OCI-M1 (cell line): ENCODE data around the gene NMT1.
A peak's percentile ranks its signal among the peaks of the same experiment; 100 is the strongest.

Experiments used
- DNase-seq: peaks from one replicate; lab custom pipeline; 2025; lab: John Stamatoyannopoulos, UW

NMT1 gene

GRCh38 chr17:45060797-45061605 lies at the start of gene NMT1:
NMT1 (plus strand) TSS chr17:45061317; CDS start chr17:45061330, 13 bp downstream.
- peak; percentile 99 for DNase-seq

- DNase-seq, result no peak
Observed at GRCh38 chr17:45011767-45012166, 49.4 kb upstream of the NMT1 start.

GRCh38 chr17:45013021-45013997 lies 47.8 kb upstream of the NMT1 start:
- no peak for DNase-seq

GRCh38 chr17:45016237-45016636 lies 44.9 kb upstream of the NMT1 start:
- DNase-seq, result no peak

GRCh38 chr17:45016823-45017222 lies 44.3 kb upstream of the NMT1 start:
- peak; percentile 44 for DNase-seq

- DNase-seq, result no peak
Observed at GRCh38 chr17:45018514-45018847, 42.6 kb upstream of the NMT1 start.

GRCh38 chr17:45018848-45019711 lies 42.0 kb upstream of the NMT1 start:
- peak; percentile 69 for DNase-seq

- no peak for DNase-seq
Observed at GRCh38 chr17:45020354-45021138, 40.6 kb upstream of the NMT1 start.

- peak; percentile 75 for DNase-seq
Observed at GRCh38 chr17:45021607-45022287, 39.4 kb upstream of the NMT1 start.

GRCh38 chr17:45022288-45022648 lies 38.8 kb upstream of the NMT1 start:
- no peak for DNase-seq

GRCh38 chr17:45022655-45023339 lies 38.3 kb upstream of the NMT1 start:
- DNase-seq, result no peak

- DNase-seq, result no peak
Observed at GRCh38 chr17:45029096-45029495, 32.0 kb upstream of the NMT1 start.

- DNase-seq, result no peak
Observed at GRCh38 chr17:45029758-45030423, 31.2 kb upstream of the NMT1 start.

- DNase-seq, result no peak
Observed at GRCh38 chr17:45030733-45031132, 30.4 kb upstream of the NMT1 start.

- DNase-seq, result peak; percentile 89
Observed at GRCh38 chr17:45031231-45032173, 29.6 kb upstream of the NMT1 start.

GRCh38 chr17:45032174-45032541 lies 29.0 kb upstream of the NMT1 start:
- no peak for DNase-seq

- DNase-seq, result no peak
Observed at GRCh38 chr17:45034599-45034998, 26.5 kb upstream of the NMT1 start.

GRCh38 chr17:45035848-45036247 lies 25.3 kb upstream of the NMT1 start:
- no peak for DNase-seq
